ENCODE results near the gene OR10X1.

Gene OR10X1, protein sequence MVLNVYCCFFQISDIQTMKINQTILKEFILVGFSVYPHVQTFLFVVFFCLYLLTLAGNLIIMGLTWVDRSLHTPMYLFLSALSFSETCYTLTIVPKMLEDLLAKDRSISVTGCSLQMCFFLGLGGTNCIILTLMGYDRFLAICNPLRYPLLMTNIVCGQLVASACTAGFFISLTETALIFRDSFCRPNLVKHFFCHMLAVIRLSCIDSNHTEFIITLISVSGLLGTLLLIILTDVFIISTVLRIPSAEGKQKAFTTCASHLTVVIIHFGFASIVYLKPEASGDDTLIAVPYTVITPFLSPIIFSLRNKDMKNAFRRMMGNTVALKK

DNA sequence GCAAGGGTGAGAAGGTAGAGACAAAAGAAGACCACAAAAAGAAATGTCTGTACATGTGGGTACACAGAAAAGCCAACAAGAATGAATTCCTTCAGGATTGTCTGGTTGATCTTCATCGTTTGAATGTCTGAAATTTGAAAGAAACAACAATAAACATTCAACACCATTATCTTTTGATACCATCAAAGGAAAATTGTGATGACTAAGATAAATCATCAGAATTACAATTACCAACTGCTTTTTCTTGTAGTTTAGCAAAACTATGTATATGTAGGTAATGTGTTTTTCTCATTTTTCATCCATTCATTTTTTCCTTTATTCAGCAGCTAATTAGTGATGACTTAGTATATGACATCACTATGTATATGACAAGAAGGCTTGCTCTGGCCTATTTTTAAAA is at the start of gene OR10X1:
OR10X1 (minus strand) TSS at position 167 of the 400 bp plus-strand sequence; CDS start at position 167, 0 bp downstream.
- DNase-seq (ENCODE audit: low read depth in 2 of 2): no peak

- DNase-seq (ENCODE audit: low read depth in 2 of 2): no peak
These were observed 34.1 kb upstream of the OR10X1 start for GRCh38 chr1:158613764-158614163.

DNA sequence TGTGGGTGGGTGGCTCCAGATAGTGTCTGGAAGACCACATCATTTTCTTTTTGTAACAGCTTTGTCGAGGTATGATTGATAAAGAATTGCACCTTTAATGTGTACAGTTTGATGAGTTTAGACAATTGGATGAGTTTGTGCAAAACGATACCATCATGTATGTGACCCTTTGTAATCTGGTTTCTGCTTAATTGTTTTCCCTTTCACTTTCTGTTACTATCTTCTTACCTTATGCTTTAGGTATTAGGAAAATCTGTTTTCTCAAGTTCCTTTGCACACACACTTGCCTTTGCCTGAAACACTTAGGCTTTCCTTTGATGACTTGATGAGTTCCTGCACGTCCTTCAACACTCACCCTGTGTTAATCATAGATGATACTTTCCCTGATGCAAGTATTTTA is 32.2 kb upstream of the OR10X1 start:
- no peak for DNase-seq (ENCODE audit: low read depth in 2 of 2)

- DNase-seq (ENCODE audit: low read depth in 2 of 2): no peak
These were observed 27.6 kb upstream of the OR10X1 start for GRCh38 chr1:158607296-158607695.

GRCh38 chr1:158604968-158605367 is 25.3 kb upstream of the OR10X1 start, which contains the start of gene OR10Z1:
TSS of gene OR10Z1 (plus strand) at chr1:158605268. CDS start at chr1:158606439, 1,171 bp downstream.
- no peak for DNase-seq (ENCODE audit: low read depth in 2 of 2)

DNA sequence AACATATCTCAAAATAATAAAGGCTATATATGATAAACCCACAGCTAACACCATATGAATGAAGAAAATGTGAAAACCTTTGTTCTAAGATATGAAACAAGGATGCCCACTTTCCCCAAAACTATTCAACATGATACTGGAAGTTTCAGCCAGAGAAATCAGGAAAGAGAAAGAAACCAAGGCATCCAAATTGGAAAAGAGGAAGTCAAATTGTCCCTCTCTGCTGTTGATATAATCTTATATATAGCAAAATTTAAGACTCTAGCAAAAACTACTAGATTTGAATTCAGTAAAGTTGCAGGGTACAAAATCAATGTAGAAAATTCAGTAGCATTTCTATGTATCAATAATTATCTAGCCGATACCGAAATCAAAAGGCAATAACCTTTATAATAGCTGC is 21.0 kb upstream of the OR10X1 start:
- no peak for DNase-seq (ENCODE audit: low read depth in 2 of 2)

GRCh38 chr1:158586942-158587341 is 7.2 kb upstream of the OR10X1 start:
- DNase-seq (ENCODE audit: low read depth in 2 of 2): no peak

- DNase-seq (ENCODE audit: low read depth in 2 of 2): no peak
These were observed 4.3 kb upstream of the OR10X1 start for GRCh38 chr1:158583962-158584361.

DNA sequence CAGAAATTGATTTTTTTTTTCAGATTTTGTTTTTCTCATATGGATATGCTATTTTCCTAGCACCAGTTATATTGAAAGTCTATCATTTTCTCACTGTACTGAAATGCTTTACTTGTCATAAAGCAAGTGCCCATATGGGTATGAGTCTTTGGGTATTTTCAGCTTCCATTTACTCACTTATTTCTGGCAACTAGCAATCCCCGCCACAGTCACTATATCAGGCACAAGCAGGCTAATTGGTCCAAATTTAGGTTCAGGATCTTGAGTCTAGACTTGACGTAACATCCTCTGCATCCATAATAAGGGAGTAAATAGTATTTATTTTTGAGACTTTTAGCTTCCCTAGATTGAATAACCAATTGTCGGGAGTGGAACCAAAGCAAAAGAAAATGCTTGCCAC is 2.1 kb downstream of the OR10X1 start:
- DNase-seq (ENCODE audit: low read depth in 2 of 2): no peak

DNA sequence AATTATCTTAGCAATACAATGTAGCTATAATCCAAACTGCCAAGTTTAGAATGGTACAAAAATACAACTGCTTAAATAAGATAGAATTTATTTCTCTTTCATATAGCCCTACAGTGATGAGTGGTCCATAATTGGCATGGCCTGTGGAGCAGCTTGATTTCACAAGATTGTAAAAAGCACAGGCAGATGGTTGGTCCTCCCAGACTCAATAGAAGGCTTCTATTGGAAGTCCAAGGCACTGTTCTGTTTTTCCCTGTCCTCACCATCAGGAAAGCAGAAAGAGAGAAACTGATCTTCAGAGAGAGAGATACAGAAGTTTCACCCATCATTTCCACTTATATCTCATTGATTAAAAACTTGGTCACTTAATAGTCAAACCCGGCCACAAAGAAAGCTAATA is 7.5 kb downstream of the OR10X1 start:
- DNase-seq (ENCODE audit: low read depth in 2 of 2): no peak

- DNase-seq (ENCODE audit: low read depth in 2 of 2): no peak
These were observed 9.2 kb downstream of the OR10X1 start, which contains the start of gene OR6P1 for GRCh38 chr1:158570480-158570879. TSS of gene OR6P1 (minus strand) at chr1:158570580. CDS start at chr1:158563604, 6,976 bp downstream.

DNA sequence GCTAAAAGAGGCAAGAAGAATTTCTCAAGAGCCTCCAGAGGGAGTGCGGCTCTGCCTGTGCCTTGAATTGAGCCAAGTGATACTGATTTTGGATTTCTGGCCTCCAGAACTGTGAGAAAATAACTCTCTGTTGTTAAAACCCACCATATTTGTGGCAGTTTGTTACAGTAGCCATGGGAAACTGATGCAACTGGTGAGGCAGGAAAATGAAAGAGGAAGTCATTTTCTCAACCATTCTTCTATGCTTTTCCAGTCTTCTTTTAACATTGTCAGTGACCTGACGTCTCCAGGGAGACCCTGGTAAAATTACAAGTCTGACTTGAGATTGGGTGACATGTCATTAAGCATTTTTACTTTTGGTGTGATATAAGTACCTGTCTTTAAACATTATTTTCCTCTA is 15.1 kb downstream of the OR10X1 start:
- DNase-seq (ENCODE audit: low read depth in 2 of 2): no peak

DNA sequence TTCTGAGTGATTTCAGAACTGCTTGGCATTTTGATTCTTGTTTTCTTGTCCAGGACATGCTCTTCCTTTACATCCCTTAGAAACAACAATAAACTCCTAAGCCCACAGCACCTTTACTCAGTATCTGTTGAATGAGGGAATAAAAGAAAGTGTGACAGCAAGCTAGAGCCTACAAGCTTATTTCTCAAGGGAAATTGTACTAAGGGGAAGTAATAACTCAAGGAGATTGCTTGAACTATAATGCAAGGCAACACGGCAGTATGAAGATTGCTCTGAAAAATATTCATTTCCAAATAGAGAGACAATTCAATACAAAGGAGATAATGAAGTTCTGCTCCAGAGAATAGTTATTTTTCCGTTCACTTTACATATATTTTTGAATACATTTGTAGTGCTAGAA is 15.8 kb downstream of the OR10X1 start:
- no peak for DNase-seq (ENCODE audit: low read depth in 2 of 2)

GRCh38 chr1:158559696-158560095 is 20.0 kb downstream of the OR10X1 start:
- DNase-seq (ENCODE audit: low read depth in 2 of 2): no peak

DNA sequence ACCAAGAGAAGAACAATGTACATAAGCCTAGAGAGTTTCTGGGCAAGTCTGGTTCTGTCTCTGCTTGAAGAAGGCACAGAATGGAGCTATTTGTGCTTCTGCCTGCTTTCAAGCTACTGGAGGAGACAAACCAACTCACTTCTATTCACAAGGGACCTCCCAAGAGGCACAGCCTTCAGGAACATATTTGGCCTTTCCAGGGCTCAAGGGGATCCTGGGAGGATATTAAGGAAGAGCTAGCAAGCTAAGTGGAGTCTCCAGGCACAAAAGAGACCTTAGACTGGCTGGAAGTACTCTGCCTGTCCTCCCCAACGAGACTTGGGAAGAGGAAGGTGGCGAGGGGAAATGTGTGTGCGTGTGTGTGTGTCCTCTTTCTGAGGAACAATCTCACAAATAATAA is 25.3 kb downstream of the OR10X1 start, which contains the start of gene OR6Y1:
OR6Y1 (minus strand) TSS at position 54 of the 400 bp plus-strand sequence. CDS start 6,300 bp downstream, outside the sequence.
- DNase-seq (ENCODE audit: low read depth in 2 of 2): no peak

DNA sequence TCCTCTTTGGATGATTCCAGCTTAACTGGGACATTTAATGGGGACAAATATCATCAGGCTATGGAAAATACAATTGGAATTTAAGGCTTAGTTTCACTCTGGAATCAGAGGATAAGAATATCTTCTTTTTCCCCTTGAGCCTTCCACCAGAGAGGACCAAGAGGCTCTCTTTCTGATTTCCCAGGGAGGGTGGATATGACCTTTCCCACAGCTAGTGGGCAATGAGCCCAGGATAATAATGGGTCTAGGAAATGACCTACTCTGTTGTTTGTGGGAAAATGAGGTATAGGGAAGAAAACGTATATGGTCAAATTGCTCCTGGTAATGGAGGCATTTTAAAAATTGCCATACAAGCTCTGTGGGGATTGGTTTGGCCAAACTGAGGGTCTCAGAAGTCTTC is 27.4 kb downstream of the OR10X1 start:
- DNase-seq (ENCODE audit: low read depth in 2 of 2): no peak

DNA sequence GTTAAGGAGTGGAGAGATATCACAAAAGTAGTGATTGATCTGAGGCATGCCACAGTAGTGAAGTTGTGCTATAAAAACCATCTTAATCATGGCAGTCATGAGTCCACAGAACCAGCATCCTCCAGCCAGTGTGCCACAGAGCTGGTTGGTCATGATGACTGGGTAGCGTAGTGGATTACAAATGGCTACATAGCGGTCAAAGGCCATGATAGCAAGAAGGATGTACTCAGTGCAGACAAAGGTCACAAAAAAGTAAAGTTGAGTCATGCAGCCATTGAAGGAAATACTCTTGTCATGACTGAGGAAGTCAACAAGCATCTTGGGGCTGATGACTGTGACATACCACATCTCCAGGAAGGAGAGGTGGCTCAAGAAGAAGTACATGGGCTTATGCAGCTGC is 32.2 kb downstream of the OR10X1 start:
- DNase-seq (ENCODE audit: low read depth in 2 of 2): no peak

DNA sequence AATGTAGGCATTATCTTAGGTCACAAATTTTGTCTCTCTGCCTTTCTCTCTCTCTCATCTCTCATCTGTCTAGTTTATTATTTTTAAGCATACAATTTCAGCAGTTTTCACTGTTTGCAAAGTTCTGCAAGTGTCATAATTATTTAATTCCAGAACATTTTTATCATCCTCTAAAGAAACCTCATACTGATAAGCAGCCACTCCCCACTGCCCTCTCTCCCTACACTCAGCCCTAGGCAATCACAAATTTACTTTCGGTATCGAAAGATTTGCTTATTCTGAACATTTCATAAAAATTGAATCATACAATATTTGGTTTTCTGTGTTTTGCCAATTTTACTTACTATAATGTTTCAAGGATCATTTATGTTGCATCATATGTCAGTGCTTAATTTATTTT is 42.1 kb downstream of the OR10X1 start:
- no peak for DNase-seq (ENCODE audit: low read depth in 2 of 2)

GRCh38 chr1:158534496-158534895 is 45.2 kb downstream of the OR10X1 start:
- no peak for DNase-seq (ENCODE audit: low read depth in 2 of 2)

Data from stimulated activated CD8-positive, alpha-beta memory T cell treated with anti-CD3 and anti-CD28 coated beads, Interleukin-15, amount 100 ng/mL, for 4 hours (primary cell).